Astrocyte (in vitro differentiated cells and primary cell): ENCODE data around the gene HLCS. TPM values are rescaled to one million over a fixed set of nuclear protein-coding genes. Genes with fewer than 3 reads are reported as not detected.

ENCODE experiments used
- DNase-seq: peaks from one replicate; pipeline ENCODE4 v3.0.0-alpha.2; 2010; ENCODE audit warnings: low read depth
- FAIRE-seq: peaks from 2 replicates; lab custom pipeline; 2011; peaks lifted over from hg19 to GRCh38; lab: Jason Lieb, UNC
- H2AFZ ChIP-seq: 2 replicates; pipeline ENCODE4 v1.6.0; 2012; ENCODE audit warnings: low read depth, low read length, inconsistent platforms
- H3K27ac ChIP-seq: 2 replicates; pipeline ENCODE4 v1.5.1; 2011; ENCODE audit warnings: low read depth, low read length, inconsistent platforms
- H3K27me3 ChIP-seq: 2 replicates; pipeline ENCODE4 v1.6.0; 2011; ENCODE audit warnings: low read length, inconsistent platforms; ENCODE audit not compliant: insufficient read depth
- H3K36me3 ChIP-seq: 2 replicates; pipeline ENCODE4 v1.5.1; 2011; ENCODE audit warnings: low read length, inconsistent platforms; ENCODE audit not compliant: insufficient read depth
- H3K4me1 ChIP-seq: 2 replicates; pipeline ENCODE4 v1.5.1; 2011; ENCODE audit warnings: low read length, inconsistent platforms; ENCODE audit not compliant: insufficient read depth
- H3K4me2 ChIP-seq: 2 replicates; pipeline ENCODE4 v1.6.0; 2012; ENCODE audit warnings: low read length, inconsistent platforms
- H3K4me3 ChIP-seq: 2 replicates; pipeline ENCODE4 v1.5.1; 2011; ENCODE audit warnings: low read depth, mild to moderate bottlenecking, low read length, inconsistent platforms; ENCODE audit not compliant: insufficient read depth
- H3K79me2 ChIP-seq: 2 replicates; pipeline ENCODE4 v1.6.0; 2012; ENCODE audit warnings: mild to moderate bottlenecking, low read length, inconsistent platforms; ENCODE audit not compliant: insufficient read depth
- H3K9ac ChIP-seq: 2 replicates; pipeline ENCODE4 v1.6.0; 2012; ENCODE audit warnings: mild to moderate bottlenecking, low read length, inconsistent platforms
- H3K9me3 ChIP-seq: 2 replicates; pipeline ENCODE4 v1.5.1; 2012; ENCODE audit warnings: low read depth, mild to moderate bottlenecking, low read length, inconsistent platforms; ENCODE audit not compliant: insufficient read depth
- H4K20me1 ChIP-seq: 2 replicates; pipeline ENCODE4 v1.6.0; 2012; ENCODE audit warnings: low read length, inconsistent platforms; ENCODE audit not compliant: insufficient read depth
- H3K27ac Mint-ChIP-seq: one replicate; pipeline ENCODE4 v1.8.0; 2021; ENCODE audit warnings: mild to moderate bottlenecking, mixed read lengths; ENCODE audit not compliant: unreplicated experiment
- H3K27me3 Mint-ChIP-seq: one replicate; pipeline ENCODE4 v1.8.0; 2021; ENCODE audit warnings: low read depth, mixed read lengths; ENCODE audit not compliant: unreplicated experiment
- H3K36me3 Mint-ChIP-seq: one replicate; pipeline ENCODE4 v1.8.0; 2021; ENCODE audit warnings: low read depth, mixed read lengths; ENCODE audit not compliant: unreplicated experiment
- H3K4me1 Mint-ChIP-seq: one replicate; pipeline ENCODE4 v1.8.0; 2021; ENCODE audit warnings: low read depth, mixed read lengths; ENCODE audit not compliant: unreplicated experiment
- H3K4me3 Mint-ChIP-seq: one replicate; pipeline ENCODE4 v1.8.0; 2021; ENCODE audit warnings: mild to moderate bottlenecking, moderate library complexity, mixed read lengths; ENCODE audit not compliant: unreplicated experiment
- H3K9me3 Mint-ChIP-seq: one replicate; pipeline ENCODE4 v1.8.0; 2021; ENCODE audit warnings: mild to moderate bottlenecking, mixed read lengths; ENCODE audit not compliant: unreplicated experiment
- CTCF ChIP-seq: IDR thresholded peaks from 2 replicates; pipeline ENCODE4 v1.5.1; 2011; ENCODE audit warnings: low read depth, mild to moderate bottlenecking, inconsistent platforms, low read length, moderate library complexity; ENCODE audit not compliant: insufficient read depth
- EZH2 ChIP-seq: IDR thresholded peaks from 2 replicates; pipeline ENCODE4 v1.6.1; 2012; ENCODE audit warnings: mild to moderate bottlenecking, low read length, inconsistent platforms; ENCODE audit not compliant: insufficient read depth
- total RNA-seq: library from RNA; stranded (reverse); gene quantifications from 2 replicates; pipeline ENCODE4 v1.2.1, GENCODE V29; 2021

The HLCS gene
- total RNA-seq, 1 donor from 2014 or later, result 20.9 TPM

GRCh38 chr21:36724660-36725059 is 241.8 kb downstream of the HLCS start:
- peaks cover 1% of the 10 kb centered on the region for H3K9me3 Mint-ChIP-seq
- no peak overlapping the region for H3K4me3 Mint-ChIP-seq
- Histone ChIP-seq H3K9ac (no peak overlapping the region), H3K27me3 (peaks cover 8% of the 10 kb centered on the region), H3K79me2 (no peaks in the 10 kb centered on the region), H2AFZ (no peak overlapping the region), H3K4me3 (no peak overlapping the region), H3K36me3 (no peaks in the 10 kb centered on the region), H3K27ac (no peak overlapping the region), H3K9me3 (no peaks in the 10 kb centered on the region), H4K20me1 (no peaks in the 10 kb centered on the region), H3K4me1 (no peaks in the 10 kb centered on the region), H3K4me2 (no peak overlapping the region)
- H3K27me3 Mint-ChIP-seq, result peaks cover 22% of the 10 kb centered on the region
- no peaks in the 10 kb centered on the region for H3K4me1 Mint-ChIP-seq
- H3K36me3 Mint-ChIP-seq, result peaks cover 13% of the 10 kb centered on the region
- no peak for TF ChIP-seq CTCF
- no peak for TF ChIP-seq EZH2
- DNase-seq, result no peak
- FAIRE-seq, result no peak
- no peak overlapping the region for H3K27ac Mint-ChIP-seq

GRCh38 chr21:36723371-36723881 is 243.0 kb downstream of the HLCS start:
- TF ChIP-seq CTCF, result no peak
- no peak for TF ChIP-seq EZH2
- peaks cover 21% of the 10 kb centered on the region for H3K27me3 Mint-ChIP-seq
- no peaks in the 10 kb centered on the region for H3K79me2 ChIP-seq
- no peak overlapping the region for H3K27ac ChIP-seq
- no peak overlapping the region for H3K4me3 Mint-ChIP-seq
- H3K36me3 Mint-ChIP-seq, result peaks cover 13% of the 10 kb centered on the region
- no peaks in the 10 kb centered on the region for H3K4me1 ChIP-seq
- H3K9me3 Mint-ChIP-seq, result peaks cover 1% of the 10 kb centered on the region
- H3K27me3 ChIP-seq, result peaks cover 6% of the 10 kb centered on the region
- no peak overlapping the region for H3K27ac Mint-ChIP-seq
- H3K4me2 ChIP-seq, result no peak overlapping the region
- H3K9ac ChIP-seq, result no peak overlapping the region
- no peaks in the 10 kb centered on the region for H3K9me3 ChIP-seq
- no peaks in the 10 kb centered on the region for H3K4me1 Mint-ChIP-seq
- DNase-seq (no peak), FAIRE-seq (no peak)
- H4K20me1 ChIP-seq, result no peaks in the 10 kb centered on the region
- no peak overlapping the region for H3K4me3 ChIP-seq
- H3K36me3 ChIP-seq, result no peaks in the 10 kb centered on the region
- H2AFZ ChIP-seq, result no peak overlapping the region
